HEK293 (cell line): ENCODE measurements around the gene DPYSL5.

Source experiments
- MZF1 ChIP-seq: fragments of 450-650 bp; formaldehyde crosslinking; IDR thresholded peaks from 2 replicates; pipeline ENCODE4 v1.5.1; 2017; ENCODE audit warnings: missing biosample characterization, missing genetic modification characterization, borderline replicate concordance
- RBAK ChIP-seq: fragments of 450-650 bp; formaldehyde crosslinking; IDR thresholded peaks from 2 replicates; pipeline ENCODE4 v1.5.1; 2016; ENCODE audit warnings: missing biosample characterization, missing genetic modification characterization
- SALL2 ChIP-seq: fragments of 450-650 bp; formaldehyde crosslinking; IDR thresholded peaks from 2 replicates; pipeline ENCODE4 v1.5.0; 2017; ENCODE audit warnings: missing biosample characterization, mild to moderate bottlenecking, missing genetic modification characterization, borderline replicate concordance
- ZNF335 ChIP-seq: fragments of 450-650 bp; formaldehyde crosslinking; conservative IDR thresholded peaks from 2 replicates; pipeline ENCODE4 v1.5.1; 2016; ENCODE audit warnings: missing biosample characterization, missing genetic modification characterization
- ZNF561 ChIP-seq: fragments of 450-650 bp; IDR thresholded peaks from 2 replicates; pipeline ENCODE4 v1.5.1; 2018; ENCODE audit warnings: missing biosample characterization, missing genetic modification characterization, borderline replicate concordance
- ZNF571 ChIP-seq: fragments of 450-650 bp; formaldehyde crosslinking; IDR thresholded peaks from 2 replicates; pipeline ENCODE4 v1.5.0; 2017; ENCODE audit warnings: missing biosample characterization, missing genetic modification characterization
- ZNF670 ChIP-seq: fragments of 450-650 bp; formaldehyde crosslinking; IDR thresholded peaks from 2 replicates; pipeline ENCODE4 v1.5.1; 2016; ENCODE audit warnings: missing biosample characterization, missing genetic modification characterization, low read depth
- ZNF785 ChIP-seq: fragments of 450-650 bp; formaldehyde crosslinking; IDR thresholded peaks from 2 replicates; pipeline ENCODE4 v1.5.1; 2016; ENCODE audit warnings: missing biosample characterization, missing genetic modification characterization
- TF ChIP-seq, protein P1 (sequence below): fragments of 450-650 bp; formaldehyde crosslinking; IDR thresholded peaks from 2 replicates; pipeline ENCODE4 v1.5.1; 2016; ENCODE audit warnings: missing biosample characterization, missing genetic modification characterization
- TF ChIP-seq, protein P2 (sequence below): fragments of 450-650 bp; formaldehyde crosslinking; IDR thresholded peaks from 2 replicates; pipeline ENCODE4 v1.5.1; 2016; ENCODE audit warnings: missing biosample characterization, missing genetic modification characterization

DNA sequence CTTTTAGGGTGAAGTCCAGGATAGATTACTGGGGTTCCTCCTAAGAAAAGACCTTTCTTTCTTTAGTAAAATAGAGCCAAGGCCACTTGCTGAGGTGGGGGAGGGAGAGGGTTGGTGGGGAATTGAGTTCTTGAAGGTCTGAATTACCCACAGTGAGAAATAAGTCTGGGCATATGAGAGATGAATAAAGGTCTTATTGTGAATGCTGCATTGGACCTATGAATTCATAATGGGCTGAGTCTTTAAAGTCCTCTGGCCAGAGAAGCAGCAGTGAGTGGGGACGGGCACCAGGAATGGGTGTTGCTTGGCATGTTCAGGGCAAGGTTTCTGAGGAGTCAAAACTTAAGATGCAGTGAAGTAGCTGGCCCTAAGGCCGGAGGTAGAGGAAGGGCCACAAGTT, 133.0 kb downstream of the DPYSL5 start:
- TF ChIP-seq SALL2 (tag by site-specific recombination) = no peak
- no peak for TF ChIP-seq ZNF561
- TF ChIP-seq, protein P1, sequence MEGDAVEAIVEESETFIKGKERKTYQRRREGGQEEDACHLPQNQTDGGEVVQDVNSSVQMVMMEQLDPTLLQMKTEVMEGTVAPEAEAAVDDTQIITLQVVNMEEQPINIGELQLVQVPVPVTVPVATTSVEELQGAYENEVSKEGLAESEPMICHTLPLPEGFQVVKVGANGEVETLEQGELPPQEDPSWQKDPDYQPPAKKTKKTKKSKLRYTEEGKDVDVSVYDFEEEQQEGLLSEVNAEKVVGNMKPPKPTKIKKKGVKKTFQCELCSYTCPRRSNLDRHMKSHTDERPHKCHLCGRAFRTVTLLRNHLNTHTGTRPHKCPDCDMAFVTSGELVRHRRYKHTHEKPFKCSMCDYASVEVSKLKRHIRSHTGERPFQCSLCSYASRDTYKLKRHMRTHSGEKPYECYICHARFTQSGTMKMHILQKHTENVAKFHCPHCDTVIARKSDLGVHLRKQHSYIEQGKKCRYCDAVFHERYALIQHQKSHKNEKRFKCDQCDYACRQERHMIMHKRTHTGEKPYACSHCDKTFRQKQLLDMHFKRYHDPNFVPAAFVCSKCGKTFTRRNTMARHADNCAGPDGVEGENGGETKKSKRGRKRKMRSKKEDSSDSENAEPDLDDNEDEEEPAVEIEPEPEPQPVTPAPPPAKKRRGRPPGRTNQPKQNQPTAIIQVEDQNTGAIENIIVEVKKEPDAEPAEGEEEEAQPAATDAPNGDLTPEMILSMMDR (tag by site-specific recombination) = no peak
- no peak for TF ChIP-seq ZNF785 (tag by site-specific recombination)
- TF ChIP-seq ZNF670 (tag by site-specific recombination) = no peak
- TF ChIP-seq RBAK (tag by site-specific recombination) = no peak
- no peak for TF ChIP-seq MZF1 (tag by site-specific recombination)
- TF ChIP-seq, protein P2, sequence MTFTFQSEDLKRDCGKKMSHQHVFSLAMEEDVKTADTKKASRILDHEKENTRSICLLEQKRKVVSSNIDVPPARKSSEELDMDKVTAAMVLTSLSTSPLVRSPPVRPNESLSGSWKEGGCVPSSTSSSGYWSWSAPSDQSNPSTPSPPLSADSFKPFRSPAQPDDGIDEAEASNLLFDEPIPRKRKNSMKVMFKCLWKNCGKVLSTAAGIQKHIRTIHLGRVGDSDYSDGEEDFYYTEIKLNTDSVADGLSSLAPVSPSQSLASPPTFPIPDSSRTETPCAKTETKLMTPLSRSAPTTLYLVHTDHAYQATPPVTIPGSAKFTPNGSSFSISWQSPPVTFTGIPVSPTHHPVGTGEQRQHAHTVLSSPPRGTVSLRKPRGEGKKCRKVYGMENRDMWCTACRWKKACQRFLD (tag by site-specific recombination) = no peak
- no peak for TF ChIP-seq ZNF335 (tag by site-specific recombination)
- no peak for TF ChIP-seq ZNF571 (tag by site-specific recombination)
